A673 (cell line): ENCODE results near the gene GTF3C5. TPM values are rescaled to one million over a fixed set of nuclear protein-coding genes. Genes with fewer than 3 reads are reported as not detected.
"Not testable (repeated sequence)": the region's sequence is repeated elsewhere in the genome, so short reads cannot be mapped to it uniquely, and the experiment has no call there.

Source experiments
- BruUV-seq: library from RNA; stranded (reverse); fragments of 400-500 nt; replicated peaks from 2 replicates; lab custom pipeline; 2021; lab: Mats Ljungman, UMichigan
- CTCF ChIA-PET: fragments of 300-600 bp; sonication (Branson Sonifier 250); formaldehyde crosslinking; loops from one replicate; lab custom pipeline; 2022; ENCODE audit warnings: antibody characterized with exemption; lab: Charles Lee
- POLR2A ChIA-PET: fragments of 300-600 bp; sonication (Branson Sonifier 250); formaldehyde crosslinking; loops from one replicate; lab custom pipeline; 2022; ENCODE audit warnings: antibody characterized with exemption; ENCODE audit not compliant: low non-redundant PET; lab: Charles Lee
- DNase-seq: peaks from one replicate; pipeline ENCODE4 v3.0.0-alpha.2; 2015; ENCODE audit warnings: low spot score
- H3K27ac ChIP-seq: fragments of 200-600 bp; sonication (generic); 2 replicates; pipeline ENCODE4 v1.5.1; 2016; ENCODE audit warnings: mixed run types, low read depth, mild to moderate bottlenecking, mixed read lengths, antibody characterized with exemption, low read length; ENCODE audit not compliant: poor library complexity, severe bottlenecking
- H3K27me3 ChIP-seq: fragments of 200-600 bp; sonication (generic); replicated peaks from 2 replicates; pipeline ENCODE4 v1.6.1; 2017; ENCODE audit warnings: mixed run types, low read depth, mild to moderate bottlenecking, mixed read lengths, antibody characterized with exemption, low read length; ENCODE audit not compliant: insufficient read depth, poor library complexity
- H3K36me3 ChIP-seq: fragments of 200-600 bp; sonication (generic); 2 replicates; pipeline ENCODE4 v1.6.1; 2016; ENCODE audit warnings: mixed run types, mild to moderate bottlenecking, mixed read lengths, antibody characterized with exemption, low read length; ENCODE audit not compliant: insufficient read depth, poor library complexity, severe bottlenecking
- H3K4me1 ChIP-seq: fragments of 200-600 bp; sonication (generic); 2 replicates; pipeline ENCODE4 v1.6.1; 2017; ENCODE audit warnings: mixed run types, mild to moderate bottlenecking, mixed read lengths, antibody characterized with exemption, low read length; ENCODE audit not compliant: insufficient read depth, poor library complexity, severe bottlenecking
- H3K4me3 ChIP-seq: fragments of 200-600 bp; sonication (generic); 2 replicates; pipeline ENCODE4 v1.5.1; 2016; ENCODE audit warnings: low read depth, mixed run types, mild to moderate bottlenecking, mixed read lengths, low read length; ENCODE audit not compliant: poor library complexity, severe bottlenecking
- H3K9me3 ChIP-seq: fragments of 200-600 bp; sonication (generic); 2 replicates; pipeline ENCODE4 v1.6.1; 2016; ENCODE audit warnings: mixed run types, low read depth, mild to moderate bottlenecking, mixed read lengths, antibody characterized with exemption, low read length; ENCODE audit not compliant: poor library complexity, severe bottlenecking
- CTCF ChIP-seq: fragments of 300-800, 200-600 bp; sonication (generic); conservative IDR thresholded peaks from 2 replicates; pipeline ENCODE4 v1.5.1; 2017; ENCODE audit warnings: low read depth, mild to moderate bottlenecking, antibody characterized with exemption, low read length, moderate library complexity, mixed read lengths
- EZH2 ChIP-seq: fragments of 200-600 bp; sonication (generic); IDR thresholded peaks from 2 replicates; pipeline ENCODE4 v1.6.1; 2017; ENCODE audit warnings: borderline replicate concordance, low read depth, mild to moderate bottlenecking, mixed read lengths, antibody characterized with exemption, low read length; ENCODE audit not compliant: poor library complexity, severe bottlenecking
- intact Hi-C: fragments of 100-400 bp; cut with micrococcal nuclease; formaldehyde crosslinking; loops from one replicate; pipeline ENCODE4 v1.10.0; 2022; ENCODE audit not compliant: unreplicated experiment
- total RNA-seq: library from RNA; stranded (reverse); gene quantifications from 2 replicates; pipeline ENCODE4 v1.2.3, GENCODE V29; 2021

GTF3C5 gene
- total RNA-seq, 1 experiment from 2014 or later = 99.9 TPM

GRCh38 chr9:132997591-132997990 lies 33.2 kb upstream of the GTF3C5 start:
- ChIA-PET POLR2A (no interaction called here), CTCF (no interaction called here)
- no TSS peak for BruUV-seq
- Histone ChIP-seq H3K4me3 (no peak overlapping the region), H3K27ac (no peak overlapping the region), H3K27me3 (peaks cover 21% of the 10 kb centered on the region), H3K9me3 (no peaks in the 10 kb centered on the region), H3K4me1 (no peaks in the 10 kb centered on the region), H3K36me3 (no peaks in the 10 kb centered on the region)
- intact Hi-C loops = no loop called here
- no peak for TF ChIP-seq EZH2
- no peak for TF ChIP-seq CTCF
- DNase-seq = no peak

- BruUV-seq, H3K4me3 ChIP-seq, intact Hi-C loops, CTCF ChIA-PET, H3K36me3 ChIP-seq, DNase-seq, H3K4me1 ChIP-seq, H3K27ac ChIP-seq, H3K9me3 ChIP-seq, POLR2A ChIA-PET: not testable (repeated sequence)
- H3K27me3 ChIP-seq = peaks cover 20% of the 10 kb centered on the region
These were observed 32.6 kb upstream of the GTF3C5 start for GRCh38 chr9:132998221-132998620.

GRCh38 chr9:132998831-132999635 lies 31.8 kb upstream of the GTF3C5 start:
- no peaks in the 10 kb centered on the region for H3K36me3 ChIP-seq
- DNase-seq = no peak
- no peaks in the 10 kb centered on the region for H3K4me1 ChIP-seq
- intact Hi-C loops = no loop called here
- no TSS peak for BruUV-seq
- H3K27ac ChIP-seq = no peak overlapping the region
- no peak overlapping the region for H3K4me3 ChIP-seq
- no peak for TF ChIP-seq CTCF
- TF ChIP-seq EZH2 = no peak
- H3K27me3 ChIP-seq = peaks cover 14% of the 10 kb centered on the region
- POLR2A ChIA-PET = no interaction called here
- no peaks in the 10 kb centered on the region for H3K9me3 ChIP-seq
- CTCF ChIA-PET = no interaction called here
